DMS53 (cell line): ENCODE measurements around the gene PPP2R5C.
A peak's percentile ranks its signal among the peaks of the same experiment; 100 is the strongest.
"Not testable (repeated sequence)": the region's sequence is repeated elsewhere in the genome, so short reads cannot be mapped to it uniquely, and the experiment has no call there.

Experiments
- DNase-seq: peaks from one replicate; lab custom pipeline; 2025; lab: John Stamatoyannopoulos, UW

PPP2R5C gene

DNA sequence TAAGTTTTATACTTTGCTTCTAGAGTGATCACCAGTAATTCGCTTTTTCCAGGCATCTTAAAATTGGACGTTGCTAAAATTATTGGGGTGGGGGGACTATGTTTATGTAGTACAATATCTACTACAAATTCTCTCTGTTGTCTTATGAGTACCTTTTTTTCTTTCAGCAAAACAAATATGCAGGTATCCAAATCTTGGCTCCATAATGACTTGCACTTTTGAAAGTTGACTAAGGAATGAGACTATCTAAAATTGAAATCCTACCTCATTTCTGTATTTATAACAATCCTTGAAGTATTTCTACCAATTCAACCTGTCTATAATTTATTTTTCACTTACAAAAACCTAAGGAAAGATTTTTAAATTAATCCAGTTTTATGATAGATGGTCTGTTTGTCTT is 205.2 kb downstream of the PPP2R5C start:
- peak; percentile 13 for DNase-seq

DNA sequence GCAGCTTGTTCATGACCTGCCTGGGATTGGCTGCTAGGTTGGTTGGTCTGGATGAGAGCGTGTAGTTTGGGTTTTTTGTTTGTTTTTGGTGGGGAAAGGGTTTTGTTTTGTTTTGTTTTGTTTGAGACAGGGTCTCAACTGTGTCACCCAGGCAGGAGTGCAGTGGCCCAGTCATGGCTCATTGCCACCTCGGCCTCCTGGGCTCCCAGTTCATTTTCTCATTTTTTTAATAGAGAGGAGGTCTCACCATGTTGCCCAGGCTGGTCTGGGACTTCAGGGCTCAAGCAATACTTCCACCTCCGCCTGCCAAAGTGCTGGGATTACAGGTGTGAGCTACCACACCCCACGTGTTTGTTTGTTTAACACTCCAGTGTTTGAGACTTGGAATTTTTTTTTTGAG is 206.7 kb downstream of the PPP2R5C start:
- no peak for DNase-seq

DNA sequence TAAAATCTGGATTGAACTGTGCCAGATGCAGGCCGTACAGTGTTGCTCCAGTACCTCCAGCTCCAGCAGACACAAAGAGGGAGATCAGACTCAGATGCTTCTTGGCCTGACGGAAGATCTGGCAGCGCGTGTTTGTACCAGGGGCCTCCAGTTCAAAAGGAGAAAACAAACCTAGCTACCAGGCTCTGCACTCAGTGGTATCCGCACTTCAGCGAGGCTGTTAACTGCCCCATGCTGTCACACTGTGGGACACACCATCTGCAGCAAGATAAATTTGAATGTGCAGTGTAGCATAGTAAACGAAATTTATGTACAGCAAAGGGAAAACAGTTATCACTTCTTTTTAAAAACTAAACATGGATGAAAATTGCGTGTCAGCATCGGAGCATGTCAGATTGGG is 208.0 kb downstream of the PPP2R5C start:
- no peak for DNase-seq

DNA sequence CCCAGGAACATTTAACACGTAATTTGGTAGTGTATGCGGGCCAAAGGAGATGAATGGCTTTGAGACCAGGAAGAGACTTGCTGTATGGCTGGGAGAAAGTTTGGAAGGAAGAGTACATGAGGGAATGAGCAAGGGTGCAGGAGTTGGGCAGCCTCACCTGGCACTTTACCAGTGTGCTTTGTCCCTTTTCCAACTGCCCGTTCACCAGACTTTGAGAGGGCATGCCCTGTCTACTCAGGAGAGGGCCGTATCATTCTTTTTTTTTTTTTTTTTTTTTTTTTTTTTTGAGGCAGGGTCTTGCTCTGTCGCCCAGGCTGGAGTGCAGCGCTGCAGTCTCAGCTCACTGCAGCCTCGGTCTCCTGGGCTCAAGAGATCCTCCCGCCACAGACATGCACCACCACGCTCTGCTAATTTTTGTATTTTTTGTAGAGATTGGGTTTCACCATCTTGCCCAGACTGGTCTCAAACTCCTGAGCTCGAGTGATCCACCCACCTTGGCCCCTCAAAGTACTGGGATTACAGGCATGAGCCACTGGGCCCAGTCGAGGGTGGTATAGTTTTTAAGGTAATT is 209.4 kb downstream of the PPP2R5C start:
- DNase-seq = no peak

DNA sequence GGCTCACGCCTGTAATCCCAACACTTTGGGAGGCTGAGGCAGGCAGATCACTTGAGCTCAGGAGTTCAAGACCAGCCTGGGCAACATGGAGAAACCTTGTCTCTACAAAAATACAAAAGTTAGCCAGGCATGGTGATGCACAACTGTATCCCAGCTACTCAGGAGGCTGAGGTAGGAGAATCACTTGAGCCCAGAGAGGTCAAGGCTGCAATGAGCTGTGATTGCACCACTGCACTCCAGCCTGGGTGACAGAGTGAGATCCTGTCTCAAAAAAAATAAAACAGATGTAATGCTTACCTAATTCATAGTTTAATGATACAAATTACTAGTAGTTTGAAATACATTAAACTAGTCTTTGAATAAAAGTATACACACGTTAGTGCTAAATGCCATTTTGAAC is 209.9 kb downstream of the PPP2R5C start:
- not testable (repeated sequence) for DNase-seq

DNA sequence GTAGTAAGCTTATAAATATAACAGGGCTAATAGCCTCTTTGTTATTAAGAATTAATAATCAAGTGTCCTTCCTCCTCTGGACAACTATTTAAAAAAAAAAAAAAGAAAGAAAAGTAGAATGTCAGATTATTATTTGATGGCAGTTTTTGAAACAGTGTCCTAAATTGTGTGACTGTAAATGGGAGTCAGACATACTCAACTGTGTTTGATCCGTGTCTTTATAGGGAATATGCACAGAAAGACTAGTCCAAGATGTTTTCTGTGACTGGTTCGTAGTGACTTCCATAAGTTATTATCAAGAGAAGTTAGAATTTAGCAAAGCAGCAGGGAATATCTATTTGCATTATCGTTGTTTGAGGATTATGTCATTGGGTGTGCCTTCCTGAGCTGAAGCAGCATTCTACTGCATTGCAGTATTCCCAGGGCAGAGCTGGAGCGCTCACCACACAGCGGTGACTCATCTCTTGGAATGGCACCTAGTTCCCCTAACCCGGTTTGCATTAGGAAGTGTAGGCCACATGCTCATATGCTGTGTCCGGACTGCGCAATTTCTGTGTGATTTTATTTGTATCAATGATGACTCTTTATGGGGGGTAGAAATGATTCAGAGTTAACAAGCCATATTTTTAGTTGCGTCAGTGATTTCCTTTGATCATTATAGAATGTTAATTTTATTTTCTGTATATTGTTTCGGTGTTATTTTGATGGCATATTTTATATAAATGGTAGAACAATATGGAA is 210.8 kb downstream of the PPP2R5C start:
- DNase-seq = peak; percentile 79

DNA sequence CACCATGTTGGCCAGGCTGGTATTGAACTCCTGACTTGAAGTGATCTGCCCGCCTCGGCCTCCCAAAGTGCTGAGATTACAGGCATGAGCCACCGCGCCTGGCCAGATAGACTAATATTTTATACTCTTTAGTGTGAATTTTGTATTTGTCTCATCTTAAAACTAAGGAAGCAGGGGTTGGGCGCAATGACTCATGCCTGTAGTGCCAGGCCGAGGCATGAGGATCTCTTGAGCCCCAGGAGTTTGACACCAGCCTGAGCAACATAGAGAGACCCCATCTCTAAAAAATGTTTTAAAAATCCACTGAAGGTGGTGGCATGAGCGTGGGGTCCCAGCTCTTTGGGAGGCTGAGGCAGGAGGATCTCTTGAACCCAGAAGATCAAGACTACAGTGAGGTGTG is 211.8 kb downstream of the PPP2R5C start:
- DNase-seq = no peak

DNA sequence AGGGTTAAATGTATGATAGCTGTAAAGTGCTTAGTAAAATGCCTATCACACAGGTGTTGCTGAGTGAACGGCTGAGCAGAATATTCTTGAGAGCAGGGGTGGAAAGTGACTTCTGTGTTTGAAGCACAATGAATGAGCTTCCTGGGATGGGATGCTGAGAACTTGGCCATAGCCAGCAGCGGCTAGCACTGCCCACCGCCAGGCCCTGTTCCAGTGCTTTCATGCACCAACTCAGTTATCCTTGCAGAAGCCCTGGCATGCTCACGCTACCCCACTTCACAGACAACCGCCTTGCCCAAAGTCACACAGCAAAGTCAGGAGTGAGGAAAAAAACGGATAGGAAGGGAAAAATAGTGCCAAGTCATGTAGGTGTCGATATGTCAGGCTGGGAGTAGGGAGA is 213.7 kb downstream of the PPP2R5C start:
- DNase-seq = no peak
